ENCODE results near the gene PIK3R3. TPM values are rescaled to one million over a fixed set of nuclear protein-coding genes. Genes with fewer than 3 reads are reported as not detected.

Gene PIK3R3
- total RNA-seq, 1 experiment from 2014 or later: 12.4 TPM

- Histone ChIP-seq H4K8ac (replicated peaks; ENCODE audit: insufficient read length, low read depth, low read length) (no peak overlapping the region), H3T11ph (ENCODE audit: low read length) (no peak overlapping the region), H3K9me3 (ENCODE audit: control insufficient read depth, low read depth, low read length) (no peaks in the 10 kb centered on the region), H3K79me1 (ENCODE audit: insufficient read depth, low read depth, low read length, poor library complexity, severe bottlenecking) (no peaks in the 10 kb centered on the region), H3K79me2 (ENCODE audit: insufficient read depth, low read length) (no peaks in the 10 kb centered on the region), H3K4me2 (ENCODE audit: insufficient read depth, insufficient read length, low read length) (no peak overlapping the region), H3K4me1 (ENCODE audit: insufficient read depth, low read length) (0 out of 2 replicates have a peak, but pooled peaks cover 4% of the 10 kb centered on the region), H2BK20ac (ENCODE audit: low read depth, low read length, poor library complexity, severe bottlenecking) (no peak overlapping the region), H3K14ac (ENCODE audit: insufficient read depth, low read length) (no peak overlapping the region), H3K9ac (ENCODE audit: extremely low read depth, insufficient read length, low read length) (no peak overlapping the region), H2BK5ac (ENCODE audit: insufficient read length, low read length) (no peak overlapping the region), H3K4ac (ENCODE audit: low read depth, low read length) (no peak overlapping the region), H3K23me2 (ENCODE audit: insufficient read length, low read depth, low read length, poor library complexity, severe bottlenecking) (no peaks in the 10 kb centered on the region), H4K91ac (ENCODE audit: insufficient read length, low read depth, low read length) (no peak overlapping the region), H2AFZ (ENCODE audit: low read length) (no peak overlapping the region), H3K56ac (ENCODE audit: insufficient read length, low read depth, low read length) (no peak overlapping the region), H4K5ac (ENCODE audit: insufficient read length, low read depth, low read length) (no peak overlapping the region), H2BK15ac (ENCODE audit: low read depth, low read length) (no peak overlapping the region), H3K23ac (ENCODE audit: insufficient read length, low read depth, low read length) (no peak overlapping the region), H2AK5ac (ENCODE audit: insufficient read length, low read length) (no peak overlapping the region), H3K27ac (ENCODE audit: insufficient read length, low read depth, low read length) (no peak overlapping the region), H2BK120ac (ENCODE audit: low read depth, low read length, poor library complexity, severe bottlenecking) (no peak overlapping the region), H3K18ac (ENCODE audit: insufficient read length, low read depth, low read length) (no peak overlapping the region), H3K27me3 (ENCODE audit: insufficient read depth, low read length) (no peaks in the 10 kb centered on the region), H2BK12ac (ENCODE audit: insufficient read length, low read depth, low read length) (no peak overlapping the region), H4K20me1 (ENCODE audit: control insufficient read depth, insufficient read depth, insufficient read length) (no peaks in the 10 kb centered on the region)
- Mint-ChIP-seq H3K4me1 (peaks cover 10 to 12% of the 10 kb centered on the region in 2 experiments), H3K27me3 (ENCODE audit: low read depth) (no peaks in the 10 kb centered on the region), H3K36me3 (ENCODE audit: insufficient read depth in 1 of 3, low read depth in 3 of 3) (no peaks in the 10 kb centered on the region), H3K9me3 (no peaks in the 10 kb centered on the region), H3K4me3 (no peak overlapping the region), H3K27ac (peak overlapping the region in 1 of 3 experiments; percentile 52; a peak in 2 of 7 replicates)
- TF ChIP-seq CTCF (conservative IDR thresholded peaks at IDR 0.05): no peak
- no peak for DNase-seq
- WGBS (ENCODE audit: extremely low coverage, insufficient read length, low lambda C conversion rate): no CpG with 5 or more reads among the region's 1 CpG
These were observed 21.9 kb downstream of the PIK3R3 start for GRCh38 chr1:46110521-46110920.

Data from H9 (cell line).